Measurements from ENCODE around the gene SOX18. TPM values are rescaled to one million over a fixed set of nuclear protein-coding genes. Genes with fewer than 3 reads are reported as not detected.

SOX18 gene
- polyA plus RNA-seq, 3 donors = not detected

DNA sequence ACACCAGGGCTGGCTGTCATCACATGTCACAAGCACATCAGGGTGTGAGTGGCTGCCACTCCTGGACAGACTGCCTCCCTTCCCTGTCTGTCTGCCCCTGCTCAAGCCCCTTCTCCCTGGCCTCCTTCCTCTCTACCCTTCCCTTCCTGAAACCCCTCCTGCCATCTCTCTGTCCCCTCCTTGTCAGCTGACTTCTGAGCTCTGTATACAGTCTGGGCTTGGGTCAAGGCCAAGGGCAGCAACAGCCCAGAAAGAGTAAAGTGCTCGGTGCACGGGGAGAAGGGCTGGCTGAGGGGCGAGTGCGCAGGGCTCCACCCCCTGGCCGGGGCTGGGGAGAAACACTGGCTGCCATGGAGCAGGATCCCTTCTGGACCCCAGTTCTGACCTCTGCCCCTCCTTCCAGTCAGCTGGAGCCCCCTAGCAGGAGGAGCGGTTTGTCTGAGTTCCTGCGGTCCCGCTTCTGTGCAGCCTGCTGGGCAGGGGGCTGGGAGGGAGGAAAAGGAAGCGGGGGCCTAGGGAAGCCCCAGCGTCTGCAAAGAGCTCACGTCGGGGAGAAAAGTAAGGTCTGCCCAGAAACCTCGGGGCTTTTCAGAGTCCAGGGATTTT lies 32.8 kb upstream of the SOX18 start:
- Histone ChIP-seq H3K4me1 (ENCODE audit: control insufficient read depth in 1 of 2, insufficient read depth in 2 of 2, low read length in 2 of 2) (peaks cover 38 to 55% of the 10 kb centered on the region in 2 donors), H3K27me3 (ENCODE audit: control insufficient read depth in 2 of 2, insufficient read depth in 2 of 2, low read length in 2 of 2) (peaks cover 9 to 20% of the 10 kb centered on the region in 2 donors), H3K36me3 (replicated peaks in 1 of 2; ENCODE audit: control insufficient read depth in 1 of 2, insufficient read depth in 2 of 2, low read length in 2 of 2) (no peaks in the 10 kb centered on the region), H3K4me3 (replicated peaks in 1 of 3; ENCODE audit: low read depth in 2 of 3, low read length in 3 of 3) (peak overlapping the region; percentile 7 to 94 (median 40)), H3K9ac (ENCODE audit: insufficient read depth, low read length, poor library complexity, severe bottlenecking) (peak overlapping the region; percentile 35), H3K27ac (ENCODE audit: low read depth in 1 of 2, low read length in 2 of 2) (peak overlapping the region in 1 of 2 donors; percentile 40), H2AFZ (ENCODE audit: insufficient read depth, low read depth, low read length, poor library complexity, severe bottlenecking) (peak overlapping the region; percentile 72), H4K20me1 (ENCODE audit: insufficient read depth, low read length) (peaks cover 83% of the 10 kb centered on the region), H3K9me3 (replicated peaks in 1 of 2; ENCODE audit: control insufficient read depth in 1 of 2, insufficient read depth in 1 of 2, low read length in 2 of 2) (peaks cover 8 to 9% of the 10 kb centered on the region in 2 donors), H3K79me2 (ENCODE audit: insufficient read depth, low read length) (peaks cover 49% of the 10 kb centered on the region), H3K4me2 (replicated peaks; ENCODE audit: extremely low read depth, low read length, poor library complexity, severe bottlenecking) (peak overlapping the region; percentile 97)
- Mint-ChIP-seq H3K27me3 (ENCODE audit: low read depth in 3 of 3) (peaks cover 23 to 26% (median 24%) of the 10 kb centered on the region in 3 donors), H3K9me3 (peaks cover 6 to 9% (median 8%) of the 10 kb centered on the region in 7 donors), H3K4me3 (peak overlapping the region; percentile 79 to 95), H3K27ac (peak overlapping the region in 6 of 7 donors; percentile 11 to 76 (median 70)), H3K4me1 (peaks cover 40% of the 10 kb centered on the region), H3K36me3 (peaks cover 6 to 11% of the 10 kb centered on the region in 2 donors)
- under 1% methylated on average over 13 of the region's 13 CpGs for WGBS (ENCODE audit: insufficient coverage)
- DNase-seq = no peak
- intact Hi-C loops (cut with micrococcal nuclease) = loop anchor here (5.0 kb wide), 2 partner anchors 40 to 170 kb away; no protein-coding TSS in a partner anchor
- TF ChIP-seq, protein P1, sequence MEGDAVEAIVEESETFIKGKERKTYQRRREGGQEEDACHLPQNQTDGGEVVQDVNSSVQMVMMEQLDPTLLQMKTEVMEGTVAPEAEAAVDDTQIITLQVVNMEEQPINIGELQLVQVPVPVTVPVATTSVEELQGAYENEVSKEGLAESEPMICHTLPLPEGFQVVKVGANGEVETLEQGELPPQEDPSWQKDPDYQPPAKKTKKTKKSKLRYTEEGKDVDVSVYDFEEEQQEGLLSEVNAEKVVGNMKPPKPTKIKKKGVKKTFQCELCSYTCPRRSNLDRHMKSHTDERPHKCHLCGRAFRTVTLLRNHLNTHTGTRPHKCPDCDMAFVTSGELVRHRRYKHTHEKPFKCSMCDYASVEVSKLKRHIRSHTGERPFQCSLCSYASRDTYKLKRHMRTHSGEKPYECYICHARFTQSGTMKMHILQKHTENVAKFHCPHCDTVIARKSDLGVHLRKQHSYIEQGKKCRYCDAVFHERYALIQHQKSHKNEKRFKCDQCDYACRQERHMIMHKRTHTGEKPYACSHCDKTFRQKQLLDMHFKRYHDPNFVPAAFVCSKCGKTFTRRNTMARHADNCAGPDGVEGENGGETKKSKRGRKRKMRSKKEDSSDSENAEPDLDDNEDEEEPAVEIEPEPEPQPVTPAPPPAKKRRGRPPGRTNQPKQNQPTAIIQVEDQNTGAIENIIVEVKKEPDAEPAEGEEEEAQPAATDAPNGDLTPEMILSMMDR (IDR thresholded peaks at IDR 0.05) = no peak

DNA sequence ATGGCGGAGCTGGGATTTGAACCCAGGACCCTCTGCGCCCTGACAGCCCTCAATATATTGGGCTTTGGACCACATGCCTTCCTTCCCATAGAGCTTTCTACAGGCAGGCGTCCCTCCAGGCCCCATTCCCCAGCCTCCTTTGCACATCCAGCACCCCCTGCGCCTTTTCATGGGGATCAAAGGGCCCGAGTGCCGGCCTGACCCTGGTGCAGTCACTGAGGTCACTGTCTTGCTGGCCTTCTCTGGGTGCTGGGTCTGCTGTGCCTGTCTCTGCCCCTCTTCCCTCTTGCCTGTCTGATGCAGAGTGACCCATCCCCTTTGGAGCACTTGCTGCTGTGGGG lies 32.2 kb upstream of the SOX18 start:
- Histone ChIP-seq H2AFZ (ENCODE audit: insufficient read depth, low read depth, low read length, poor library complexity, severe bottlenecking) (no peak overlapping the region), H4K20me1 (ENCODE audit: insufficient read depth, low read length) (peaks cover 87% of the 10 kb centered on the region), H3K79me2 (ENCODE audit: insufficient read depth, low read length) (peaks cover 55% of the 10 kb centered on the region), H3K4me1 (ENCODE audit: control insufficient read depth in 1 of 2, insufficient read depth in 2 of 2, low read length in 2 of 2) (peaks cover 42 to 62% of the 10 kb centered on the region in 2 donors), H3K4me2 (replicated peaks; ENCODE audit: extremely low read depth, low read length, poor library complexity, severe bottlenecking) (peak overlapping the region; percentile 97), H3K27ac (ENCODE audit: low read depth in 1 of 2, low read length in 2 of 2) (no peak overlapping the region), H3K4me3 (replicated peaks in 1 of 3; ENCODE audit: low read depth in 2 of 3, low read length in 3 of 3) (peak overlapping the region in 2 of 3 experiments; percentile 88 to 94), H3K9me3 (replicated peaks in 1 of 2; ENCODE audit: control insufficient read depth in 1 of 2, insufficient read depth in 1 of 2, low read length in 2 of 2) (peaks cover 4 to 8% of the 10 kb centered on the region in 2 donors), H3K9ac (ENCODE audit: insufficient read depth, low read length, poor library complexity, severe bottlenecking) (no peak overlapping the region), H3K36me3 (replicated peaks in 1 of 2; ENCODE audit: control insufficient read depth in 1 of 2, insufficient read depth in 2 of 2, low read length in 2 of 2) (no peaks in the 10 kb centered on the region), H3K27me3 (ENCODE audit: control insufficient read depth in 2 of 2, insufficient read depth in 2 of 2, low read length in 2 of 2) (peaks cover 9 to 20% of the 10 kb centered on the region in 2 donors)
- Mint-ChIP-seq H3K4me1 (peaks cover 41% of the 10 kb centered on the region), H3K27me3 (ENCODE audit: low read depth in 3 of 3) (peaks cover 23 to 26% (median 24%) of the 10 kb centered on the region in 3 donors), H3K27ac (peak overlapping the region in 2 of 7 donors; percentile 21 to 68), H3K9me3 (peaks cover 2 to 6% (median 4%) of the 10 kb centered on the region in 7 donors), H3K4me3 (peak overlapping the region; percentile 79 to 95), H3K36me3 (peaks cover 6 to 9% of the 10 kb centered on the region in 2 donors)
- DNase-seq = no peak
- TF ChIP-seq, protein P1 (IDR thresholded peaks at IDR 0.05) = no peak
- WGBS (ENCODE audit: insufficient coverage) = 90% methylated on average over 6 of the region's 6 CpGs
- intact Hi-C loops (cut with micrococcal nuclease) = loop anchor here (5.0 kb wide), 2 partner anchors 41 to 171 kb away; no protein-coding TSS in a partner anchor

Data from CD14-positive monocyte (primary cell).